HEK293 (cell line): ENCODE data around the gene TYR.
"Not testable (repeated sequence)": the region's sequence is repeated elsewhere in the genome, so short reads cannot be mapped to it uniquely, and the experiment has no call there.

Experiments
- CTCF ChIA-PET: fragments of 350-600 bp; formaldehyde crosslinking; extraction: SDS; loops from one replicate; lab custom pipeline; 2021; ENCODE audit warnings: antibody characterized with exemption; lab: Yijun Ruan, JAX
- POLR2A ChIA-PET: fragments of 300-600 bp; formaldehyde crosslinking; extraction: SDS; loops from one replicate; lab custom pipeline; 2020; ENCODE audit warnings: antibody characterized with exemption, inconsistent platforms; lab: Yijun Ruan, JAX
- H3K27ac ChIP-seq: fragments of 200-500 bp; sonication (Bioruptor generic); 2 replicates; pipeline ENCODE4 v1.5.1; 2014; ENCODE audit warnings: low read depth, low read length, control low read depth, inconsistent platforms; ENCODE audit errors: extremely low read depth
- H3K36me3 ChIP-seq, 2 experiments: fragments of 200-500 bp in 1 of 2; sonication (Bioruptor generic) in 1 of 2; 1 replicate in 1 of 2; 2 replicates in 1 of 2; pipeline ENCODE4 v1.5.1; 2014 to 2017; ENCODE audit warnings: inconsistent platforms in 2 of 2, low read length in 2 of 2; ENCODE audit not compliant: control insufficient read depth in 2 of 2, insufficient read depth in 1 of 2
- H3K4me1 ChIP-seq: fragments of 200-500 bp; sonication (Bioruptor generic); 2 replicates; pipeline ENCODE4 v1.5.1; 2014; ENCODE audit warnings: mild to moderate bottlenecking, low read length, inconsistent platforms; ENCODE audit not compliant: control insufficient read depth, insufficient read depth
- H3K4me3 ChIP-seq: 2 replicates; pipeline ENCODE4 v1.5.1; 2011; ENCODE audit warnings: low read depth, mild to moderate bottlenecking, control low read depth, low read length, moderate library complexity
- H3K9me3 ChIP-seq: fragments of 200-500 bp; sonication (Bioruptor generic); 2 replicates; pipeline ENCODE4 v1.5.1; 2014; ENCODE audit warnings: low read depth, low read length, inconsistent platforms; ENCODE audit not compliant: control insufficient read depth, insufficient read depth
- IKZF3 ChIP-seq: fragments of 450-650 bp; IDR thresholded peaks from 2 replicates; pipeline ENCODE4 v1.5.0; 2018; ENCODE audit warnings: missing biosample characterization, mild to moderate bottlenecking, missing genetic modification characterization, moderate library complexity
- SALL2 ChIP-seq: fragments of 450-650 bp; formaldehyde crosslinking; IDR thresholded peaks from 2 replicates; pipeline ENCODE4 v1.5.0; 2017; ENCODE audit warnings: missing biosample characterization, mild to moderate bottlenecking, missing genetic modification characterization, borderline replicate concordance
- ZNF174 ChIP-seq: fragments of 450-650 bp; formaldehyde crosslinking; IDR thresholded peaks from 2 replicates; pipeline ENCODE4 v1.5.0; 2017; ENCODE audit warnings: missing biosample characterization, mild to moderate bottlenecking, missing genetic modification characterization
- ZNF48 ChIP-seq: fragments of 450-650 bp; formaldehyde crosslinking; IDR thresholded peaks from 2 replicates; pipeline ENCODE4 v1.5.1; 2016; ENCODE audit warnings: missing biosample characterization, missing genetic modification characterization
- ZNF654 ChIP-seq: fragments of 450-650 bp; formaldehyde crosslinking; IDR thresholded peaks from 2 replicates; pipeline ENCODE4 v1.5.1; 2016; ENCODE audit warnings: low read depth, missing biosample characterization, missing genetic modification characterization
- TF ChIP-seq, protein P1 (sequence below): fragments of 450-650 bp; formaldehyde crosslinking; IDR thresholded peaks from 2 replicates; pipeline ENCODE4 v1.5.1; 2017; ENCODE audit warnings: missing biosample characterization, missing genetic modification characterization
- TF ChIP-seq, protein P2 (sequence below): fragments of 450-650 bp; formaldehyde crosslinking; IDR thresholded peaks from 2 replicates; pipeline ENCODE4 v1.5.1; 2016; ENCODE audit warnings: missing biosample characterization, missing genetic modification characterization

The TYR gene

DNA sequence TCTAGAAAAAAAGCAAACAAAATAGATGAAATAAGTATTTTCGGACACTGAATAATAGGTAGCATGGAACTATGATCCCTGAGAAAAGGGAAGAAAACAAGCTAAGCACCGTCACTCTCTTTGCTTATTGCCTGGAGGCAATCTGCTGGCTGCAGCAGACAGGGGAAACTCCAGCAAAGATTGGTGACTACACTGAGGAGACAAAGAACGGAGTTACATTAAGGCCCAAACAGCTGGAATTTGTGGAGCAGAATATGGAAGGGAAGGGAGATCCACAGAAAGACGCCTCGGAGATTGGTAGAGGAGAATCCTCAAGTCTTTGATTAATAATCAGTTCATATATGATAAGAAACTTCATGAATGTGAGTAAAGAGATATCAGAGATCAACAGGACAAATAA is 150.2 kb downstream of the TYR start:
- no peaks in the 10 kb centered on the region for H3K36me3 ChIP-seq
- TF ChIP-seq ZNF174 (tag by site-specific recombination) (no peak), IKZF3 (no peak), ZNF48 (no peak), ZNF654 (tag by site-specific recombination) (no peak), SALL2 (tag by site-specific recombination) (no peak)
- TF ChIP-seq, protein P1, sequence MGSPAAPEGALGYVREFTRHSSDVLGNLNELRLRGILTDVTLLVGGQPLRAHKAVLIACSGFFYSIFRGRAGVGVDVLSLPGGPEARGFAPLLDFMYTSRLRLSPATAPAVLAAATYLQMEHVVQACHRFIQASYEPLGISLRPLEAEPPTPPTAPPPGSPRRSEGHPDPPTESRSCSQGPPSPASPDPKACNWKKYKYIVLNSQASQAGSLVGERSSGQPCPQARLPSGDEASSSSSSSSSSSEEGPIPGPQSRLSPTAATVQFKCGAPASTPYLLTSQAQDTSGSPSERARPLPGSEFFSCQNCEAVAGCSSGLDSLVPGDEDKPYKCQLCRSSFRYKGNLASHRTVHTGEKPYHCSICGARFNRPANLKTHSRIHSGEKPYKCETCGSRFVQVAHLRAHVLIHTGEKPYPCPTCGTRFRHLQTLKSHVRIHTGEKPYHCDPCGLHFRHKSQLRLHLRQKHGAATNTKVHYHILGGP (tag by site-specific recombination) = no peak
- TF ChIP-seq, protein P2, sequence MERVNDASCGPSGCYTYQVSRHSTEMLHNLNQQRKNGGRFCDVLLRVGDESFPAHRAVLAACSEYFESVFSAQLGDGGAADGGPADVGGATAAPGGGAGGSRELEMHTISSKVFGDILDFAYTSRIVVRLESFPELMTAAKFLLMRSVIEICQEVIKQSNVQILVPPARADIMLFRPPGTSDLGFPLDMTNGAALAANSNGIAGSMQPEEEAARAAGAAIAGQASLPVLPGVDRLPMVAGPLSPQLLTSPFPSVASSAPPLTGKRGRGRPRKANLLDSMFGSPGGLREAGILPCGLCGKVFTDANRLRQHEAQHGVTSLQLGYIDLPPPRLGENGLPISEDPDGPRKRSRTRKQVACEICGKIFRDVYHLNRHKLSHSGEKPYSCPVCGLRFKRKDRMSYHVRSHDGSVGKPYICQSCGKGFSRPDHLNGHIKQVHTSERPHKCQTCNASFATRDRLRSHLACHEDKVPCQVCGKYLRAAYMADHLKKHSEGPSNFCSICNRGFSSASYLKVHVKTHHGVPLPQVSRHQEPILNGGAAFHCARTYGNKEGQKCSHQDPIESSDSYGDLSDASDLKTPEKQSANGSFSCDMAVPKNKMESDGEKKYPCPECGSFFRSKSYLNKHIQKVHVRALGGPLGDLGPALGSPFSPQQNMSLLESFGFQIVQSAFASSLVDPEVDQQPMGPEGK (tag by site-specific recombination) = no peak
- CTCF ChIA-PET = no interaction called here
- H3K4me3 ChIP-seq = no peak overlapping the region
- POLR2A ChIA-PET = no interaction called here
- no peaks in the 10 kb centered on the region for H3K9me3 ChIP-seq
- H3K27ac ChIP-seq = no peak overlapping the region
- no peaks in the 10 kb centered on the region for H3K4me1 ChIP-seq

DNA sequence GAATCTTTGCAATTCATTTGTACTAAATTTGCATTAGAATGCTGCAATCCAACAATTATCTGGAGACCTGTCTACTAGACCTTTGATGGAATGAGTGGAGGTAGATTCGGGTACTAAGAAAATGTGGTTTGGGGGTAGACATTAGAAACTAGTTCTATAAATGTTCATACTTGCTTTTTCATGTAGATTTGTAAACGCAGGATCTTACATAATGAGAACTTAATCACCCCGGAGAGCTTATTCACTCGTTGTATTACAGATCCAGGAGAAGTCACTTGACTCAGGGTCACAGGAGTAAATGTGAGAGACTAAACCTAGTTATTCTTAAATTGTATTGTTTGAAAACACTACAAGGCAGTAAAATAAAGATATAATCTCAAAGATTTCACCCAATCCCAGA is 154.3 kb downstream of the TYR start:
- H3K4me3 ChIP-seq, H3K4me1 ChIP-seq, H3K36me3 ChIP-seq, POLR2A ChIA-PET, H3K27ac ChIP-seq, H3K9me3 ChIP-seq, CTCF ChIA-PET: not testable (repeated sequence)

DNA sequence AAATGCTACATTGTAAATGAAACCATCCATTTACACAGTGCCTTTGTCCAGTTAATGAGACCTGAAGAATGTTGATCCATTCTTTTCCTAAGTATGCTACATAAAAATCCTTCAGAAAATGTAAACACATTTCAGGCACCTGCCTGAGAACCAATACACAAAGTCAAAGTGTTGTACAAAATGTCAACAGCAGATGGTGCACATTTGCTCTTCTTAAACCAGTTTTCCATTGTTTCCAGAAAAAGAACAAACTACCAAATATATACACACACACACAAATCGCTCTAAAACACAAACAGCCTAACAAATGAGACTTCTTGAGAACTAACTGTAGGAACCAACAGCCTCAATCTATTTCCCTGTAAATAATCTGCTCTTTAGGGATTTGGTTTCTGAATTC is 156.0 kb downstream of the TYR start:
- POLR2A ChIA-PET, H3K27ac ChIP-seq, H3K4me1 ChIP-seq, H3K36me3 ChIP-seq, H3K9me3 ChIP-seq, CTCF ChIA-PET, H3K4me3 ChIP-seq: not testable (repeated sequence)

DNA sequence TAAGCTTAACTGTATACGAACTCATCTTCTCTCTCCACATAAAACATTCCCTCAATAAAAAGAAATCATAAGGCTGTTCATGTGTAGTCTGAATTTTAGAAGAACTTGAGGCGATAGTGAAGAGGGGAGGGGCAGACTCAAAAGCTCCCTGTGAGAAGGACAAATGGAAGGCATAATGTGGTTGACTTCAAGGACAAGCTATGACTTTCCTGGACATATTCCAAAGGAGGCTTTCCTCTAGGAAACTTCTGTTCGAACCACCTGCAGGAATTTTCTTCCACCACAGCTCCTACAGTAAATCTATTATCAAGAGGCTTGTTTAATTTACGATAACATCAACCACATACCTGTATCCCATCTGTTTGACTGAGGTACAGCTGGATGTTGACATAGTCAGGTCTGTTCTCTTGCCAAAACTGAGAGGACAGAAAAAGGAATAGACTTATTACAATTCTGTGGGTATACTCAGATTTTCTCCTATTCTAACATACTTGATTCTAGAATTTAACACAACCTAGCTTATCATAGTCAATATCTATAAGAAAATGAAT is 159.5 kb downstream of the TYR start:
- H3K27ac ChIP-seq, H3K9me3 ChIP-seq, H3K36me3 ChIP-seq, H3K4me3 ChIP-seq, CTCF ChIA-PET, H3K4me1 ChIP-seq, POLR2A ChIA-PET: not testable (repeated sequence)

DNA sequence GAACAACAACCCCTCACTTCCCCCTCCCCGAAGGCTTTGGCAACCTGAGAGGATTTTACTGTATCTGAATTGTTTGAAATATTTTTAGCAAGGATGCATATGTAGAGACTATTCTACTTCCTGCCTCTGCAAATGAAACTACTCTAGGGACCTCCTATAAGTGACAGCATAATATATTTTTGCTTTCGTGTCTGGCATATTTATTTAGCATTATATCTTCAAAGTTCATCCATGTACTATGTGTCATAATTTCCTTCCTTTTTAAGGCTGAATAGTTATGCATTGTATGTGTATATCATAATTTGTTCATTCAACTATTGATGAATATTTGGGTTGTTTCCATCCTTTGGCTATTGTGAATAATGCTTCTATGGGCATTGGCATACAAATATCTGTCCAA is 160.4 kb downstream of the TYR start:
- CTCF ChIA-PET = not testable (repeated sequence)

DNA sequence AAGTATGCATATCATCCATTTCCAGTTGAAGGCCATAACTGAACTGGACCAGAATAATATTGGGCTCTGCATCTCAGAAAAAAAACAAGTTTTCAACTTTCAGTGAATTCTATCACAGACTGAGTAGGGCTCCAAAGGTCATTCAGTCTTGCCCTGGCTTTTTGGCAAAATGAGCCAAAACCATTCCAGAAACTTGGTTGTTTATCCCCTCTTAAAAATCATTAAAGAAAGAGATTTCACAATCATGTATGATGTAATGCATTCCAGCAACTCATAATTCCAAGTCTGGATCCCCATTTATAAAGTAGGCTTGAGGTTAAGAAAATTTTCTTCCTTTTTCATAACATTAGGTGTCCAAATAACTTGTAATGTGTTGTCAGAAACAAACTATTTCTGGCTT is 162.8 kb downstream of the TYR start:
- H3K27ac ChIP-seq, CTCF ChIA-PET, H3K9me3 ChIP-seq, POLR2A ChIA-PET, H3K4me1 ChIP-seq, H3K36me3 ChIP-seq, H3K4me3 ChIP-seq: not testable (repeated sequence)

More for the DNA sequence above, 160.4 kb downstream of the TYR start:
- H3K36me3 ChIP-seq, POLR2A ChIA-PET, H3K4me3 ChIP-seq, H3K27ac ChIP-seq, H3K4me1 ChIP-seq, H3K9me3 ChIP-seq: not testable (repeated sequence)

DNA sequence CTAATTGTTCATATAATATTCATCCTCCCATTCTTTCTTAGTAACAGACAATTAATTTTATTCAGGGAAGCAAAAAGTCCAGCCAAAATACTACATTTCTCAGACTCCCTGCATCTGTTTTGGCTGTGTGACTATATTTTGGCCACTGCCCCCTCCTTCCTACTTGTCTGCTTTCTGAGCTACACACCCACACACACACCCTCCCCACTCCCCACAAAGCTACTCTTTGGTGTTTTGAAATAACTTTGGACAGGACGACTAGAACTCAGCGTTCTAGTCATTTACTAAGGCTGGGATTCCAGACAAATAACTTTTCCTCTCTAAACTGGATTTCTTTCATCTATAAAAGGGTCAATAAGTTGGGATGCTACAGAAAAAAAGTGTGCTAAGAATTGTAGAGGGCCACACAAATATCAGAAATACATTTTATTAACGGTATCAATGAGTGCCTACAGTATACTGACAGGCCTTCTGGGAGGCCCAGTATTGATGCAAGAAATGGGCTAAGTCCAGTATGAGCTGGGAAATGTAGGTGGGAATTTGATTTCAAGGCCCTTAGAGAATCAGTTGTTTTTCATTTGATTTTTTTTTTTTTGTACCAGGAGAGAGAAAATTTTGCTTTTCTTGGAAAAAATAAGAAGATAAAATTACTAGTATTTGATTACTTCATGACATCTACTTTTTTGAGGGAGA is 165.4 kb downstream of the TYR start:
- H3K4me3 ChIP-seq, H3K36me3 ChIP-seq, H3K27ac ChIP-seq, H3K9me3 ChIP-seq, CTCF ChIA-PET, H3K4me1 ChIP-seq, POLR2A ChIA-PET: not testable (repeated sequence)
